Small intestine (tissue), 7 donors: Measurements from ENCODE around the gene CCT7. TPM values are rescaled to one million over a fixed set of nuclear protein-coding genes. Genes with fewer than 3 reads are reported as not detected.

ENCODE experiments used
- DNase-seq, 2 donors: peaks; one replicate each; pipeline versions ENCODE4 v3.0.0 to v3.0.0-alpha.2; 2013
- FAIRE-seq: peaks from 2 replicates; lab custom pipeline; 2012; peaks lifted over from hg19 to GRCh38; lab: Jason Lieb, UNC
- H3K27ac ChIP-seq, 3 donors: one replicate each; pipeline ENCODE4 v1.5.1; 2013; ENCODE audit warnings: low read length in 2 of 3, mild to moderate bottlenecking in 2 of 3, control low read depth in 1 of 3, inconsistent platforms in 1 of 3, low read depth in 1 of 3, moderate library complexity in 1 of 3
- H3K27me3 ChIP-seq, 3 donors: one replicate each; pipeline ENCODE4 v1.6.1; 2013; ENCODE audit warnings: low read length in 3 of 3, inconsistent platforms in 1 of 3; ENCODE audit not compliant: control insufficient read depth in 3 of 3, insufficient read depth in 3 of 3
- H3K36me3 ChIP-seq, 3 donors: one replicate each; pipeline ENCODE4 v1.6.1; 2013; ENCODE audit warnings: low read length in 3 of 3, inconsistent platforms in 1 of 3, low read depth in 1 of 3, mild to moderate bottlenecking in 1 of 3, moderate library complexity in 1 of 3; ENCODE audit not compliant: control insufficient read depth in 3 of 3, insufficient read depth in 2 of 3
- H3K4me1 ChIP-seq, 3 donors: one replicate each; pipeline ENCODE4 v1.6.1; 2013; ENCODE audit warnings: low read length in 2 of 3, inconsistent platforms in 1 of 3, low read depth in 1 of 3, mild to moderate bottlenecking in 1 of 3, moderate library complexity in 1 of 3; ENCODE audit not compliant: control insufficient read depth in 3 of 3, insufficient read depth in 2 of 3
- H3K4me3 ChIP-seq, 3 donors: one replicate each; pipeline ENCODE4 v1.5.1; 2013; ENCODE audit warnings: low read length in 3 of 3, control low read depth in 1 of 3, inconsistent platforms in 1 of 3, low read depth in 1 of 3, mild to moderate bottlenecking in 1 of 3, moderate library complexity in 1 of 3
- H3K9me3 ChIP-seq, 2 donors: one replicate each; pipeline ENCODE4 v1.6.1; 2013; ENCODE audit warnings: low read depth in 1 of 2, low read length in 1 of 2; ENCODE audit not compliant: control insufficient read depth in 2 of 2, insufficient read depth in 1 of 2
- WGBS, 3 donors: extraction: QIAGEN DNeasy Blood & Tissue Kit; methylation state at CpG; one replicate each; pipeline ENCODE4 v1.1.7; 2013; 5-methylcytosine and 5-hydroxymethylcytosine counted together
- polyA plus RNA-seq, 4 donors: library from polyadenylated mRNA; stranded (reverse) in 3 of 4; unstranded in 1 of 4; fragments of 200-250 nt in 3 of 4; fragments of 120-200 nt in 1 of 4; gene quantifications; one replicate each; pipeline versions ENCODE4 v1.2.1 to v1.2.3, GENCODE V29; 2013
- donor health status: healthy with polysubstance abuse.
- donor health status: control.
- donor health status: control.
- donor health status: Bipolar disorder and iron deficiency.
- donor health status: healthy.

Gene CCT7
- polyA plus RNA-seq, 4 donors: 120 to 196 (median 143) TPM

DNA sequence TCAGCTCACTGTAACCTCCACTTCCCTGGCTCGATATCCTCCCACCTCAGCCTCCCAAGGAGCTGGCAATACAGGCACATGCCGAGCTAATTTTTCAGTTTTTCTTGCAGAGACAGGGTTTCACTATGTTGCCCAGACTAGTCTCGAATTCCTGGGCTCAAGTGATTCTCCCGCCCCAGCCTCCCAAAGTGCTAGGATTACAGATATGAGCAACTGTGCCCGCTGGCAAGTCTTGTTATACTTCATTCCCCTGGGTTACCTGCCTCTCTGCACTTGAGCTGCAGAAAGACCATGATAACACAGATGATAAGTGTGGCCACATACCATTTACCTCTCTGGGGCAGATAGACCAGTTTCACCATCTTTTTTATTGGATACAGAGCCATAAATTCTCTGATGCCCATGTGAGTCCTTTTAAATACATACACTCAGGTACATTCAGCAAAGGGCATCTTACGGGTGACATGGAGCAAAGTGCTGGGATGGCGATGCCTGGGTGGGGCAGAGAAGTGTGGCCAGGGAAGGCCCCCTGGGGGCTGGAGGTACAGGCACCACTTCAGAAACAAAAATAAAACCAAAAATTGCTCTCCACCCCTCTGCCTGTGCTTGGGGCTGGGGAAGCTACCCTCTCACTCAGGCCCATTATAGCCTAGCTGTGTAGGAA is 20.4 kb downstream of the CCT7 start:
- DNase-seq (no peak), FAIRE-seq (no peak)
- Histone ChIP-seq H3K4me3 (no peak overlapping the region), H3K4me1 (no peaks in the 10 kb centered on the region), H3K36me3 (peaks cover 10 to 64% (median 16%) of the 10 kb centered on the region in 3 donors), H3K27me3 (no peaks in the 10 kb centered on the region), H3K27ac (no peak overlapping the region), H3K9me3 (no peaks in the 10 kb centered on the region)
- 93 to 96% (median 93%) methylated on average over 7 of the region's 7 CpGs for WGBS, 3 donors

DNA sequence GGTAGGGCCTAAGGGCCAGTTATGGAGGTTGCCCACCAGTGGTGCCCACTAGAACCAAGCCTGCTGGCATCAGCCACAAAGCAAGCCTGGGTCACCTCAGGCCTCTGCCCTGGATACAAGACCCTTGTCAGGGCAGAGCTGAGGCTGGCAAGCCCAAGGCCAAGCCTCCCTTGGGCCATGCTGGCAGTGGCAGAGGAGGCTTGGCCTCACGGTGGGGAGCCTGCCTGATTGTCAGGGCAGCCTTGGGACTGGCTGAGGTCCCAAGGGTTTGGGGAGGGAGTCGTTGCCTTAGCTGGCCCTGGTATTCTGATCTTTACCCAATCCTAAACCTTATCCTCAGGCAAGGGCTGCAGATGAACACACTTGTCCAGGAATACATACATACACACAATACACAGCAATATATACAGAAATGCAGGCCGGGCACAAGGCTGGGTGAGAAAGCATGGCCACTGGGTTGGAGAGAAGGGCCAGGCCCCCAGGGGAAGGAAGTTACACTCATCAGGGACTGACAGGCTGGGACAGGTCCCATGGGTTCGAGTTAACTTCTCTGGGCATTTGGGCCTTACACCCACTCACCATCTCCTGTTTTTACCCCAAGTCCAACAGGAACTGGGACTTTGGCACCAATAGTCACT is 21.0 kb downstream of the CCT7 start:
- Histone ChIP-seq H3K27ac (no peak overlapping the region), H3K27me3 (no peaks in the 10 kb centered on the region), H3K36me3 (peaks cover 10 to 61% (median 16%) of the 10 kb centered on the region in 3 donors), H3K9me3 (no peaks in the 10 kb centered on the region), H3K4me3 (no peak overlapping the region), H3K4me1 (no peaks in the 10 kb centered on the region)
- no peak for FAIRE-seq
- no peak for DNase-seq
- WGBS, 3 donors: 62 to 65% (median 65%) methylated on average over 4 of the region's 4 CpGs

DNA sequence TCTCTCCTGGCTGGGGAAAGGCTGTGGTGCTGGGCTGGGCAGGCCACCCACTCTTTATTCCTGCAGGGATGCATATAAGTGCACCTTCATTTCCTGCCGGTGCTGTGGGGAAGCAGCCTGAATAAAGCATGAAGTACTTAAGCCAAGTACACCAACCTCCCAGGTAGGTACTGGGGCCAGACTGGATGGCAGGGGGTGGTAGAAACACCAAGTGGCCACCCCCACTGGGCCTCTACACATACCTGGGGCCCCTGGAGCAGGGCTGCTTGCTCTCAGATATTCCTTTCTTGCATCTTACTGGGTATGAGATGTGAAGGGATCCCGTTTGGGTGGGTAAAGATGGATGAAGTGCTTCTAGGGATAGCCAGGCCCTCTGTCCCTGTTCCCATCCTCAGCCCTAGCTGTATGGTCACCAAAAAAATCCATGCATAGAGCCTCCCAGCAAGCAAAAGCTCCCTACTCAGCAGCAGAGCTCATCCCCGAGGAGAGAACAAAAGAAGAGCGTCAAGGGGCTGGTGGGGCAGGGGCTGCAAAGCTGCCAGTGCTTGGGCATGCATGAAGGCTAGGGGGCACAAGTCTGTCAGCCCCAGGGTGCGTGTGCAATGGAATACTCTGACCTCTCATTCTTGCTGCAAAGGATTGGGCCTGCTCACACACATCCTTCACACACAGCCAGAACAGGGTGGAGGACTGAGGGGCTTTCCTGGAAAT is 22.0 kb downstream of the CCT7 start:
- no peaks in the 10 kb centered on the region for H3K9me3 ChIP-seq
- H3K4me1 ChIP-seq: no peaks in the 10 kb centered on the region
- H3K27ac ChIP-seq: no peak overlapping the region
- no peak overlapping the region for H3K4me3 ChIP-seq
- no peak for FAIRE-seq
- WGBS, 3 donors: 69 to 79% (median 75%) methylated on average over 5 of the region's 5 CpGs
- no peak for DNase-seq
- peaks cover 5 to 52% (median 9%) of the 10 kb centered on the region in 3 donors for H3K36me3 ChIP-seq
- no peaks in the 10 kb centered on the region for H3K27me3 ChIP-seq

- FAIRE-seq (no peak), DNase-seq (no peak)
- Histone ChIP-seq H3K27me3 (no peaks in the 10 kb centered on the region), H3K27ac (no peak overlapping the region), H3K9me3 (no peaks in the 10 kb centered on the region), H3K36me3 (peaks cover 3 to 47% (median 6%) of the 10 kb centered on the region in 3 donors), H3K4me1 (no peaks in the 10 kb centered on the region), H3K4me3 (no peak overlapping the region)
- 60 to 83% (median 71%) methylated on average over 1 of the region's 1 CpG for WGBS, 3 donors
Measured at GRCh38 chr2:73256618-73256922, 22.5 kb downstream of the CCT7 start.

GRCh38 chr2:73257021-73257420 is 22.9 kb downstream of the CCT7 start:
- no peaks in the 10 kb centered on the region for H3K9me3 ChIP-seq
- FAIRE-seq (no peak), DNase-seq (no peak)
- H3K4me3 ChIP-seq: no peak overlapping the region
- no peaks in the 10 kb centered on the region for H3K27me3 ChIP-seq
- WGBS, 3 donors: 88 to 97% (median 97%) methylated on average over 2 of the region's 2 CpGs
- H3K4me1 ChIP-seq: no peaks in the 10 kb centered on the region
- H3K27ac ChIP-seq: no peak overlapping the region
- H3K36me3 ChIP-seq: peaks cover 3 to 43% (median 6%) of the 10 kb centered on the region in 3 donors

DNA sequence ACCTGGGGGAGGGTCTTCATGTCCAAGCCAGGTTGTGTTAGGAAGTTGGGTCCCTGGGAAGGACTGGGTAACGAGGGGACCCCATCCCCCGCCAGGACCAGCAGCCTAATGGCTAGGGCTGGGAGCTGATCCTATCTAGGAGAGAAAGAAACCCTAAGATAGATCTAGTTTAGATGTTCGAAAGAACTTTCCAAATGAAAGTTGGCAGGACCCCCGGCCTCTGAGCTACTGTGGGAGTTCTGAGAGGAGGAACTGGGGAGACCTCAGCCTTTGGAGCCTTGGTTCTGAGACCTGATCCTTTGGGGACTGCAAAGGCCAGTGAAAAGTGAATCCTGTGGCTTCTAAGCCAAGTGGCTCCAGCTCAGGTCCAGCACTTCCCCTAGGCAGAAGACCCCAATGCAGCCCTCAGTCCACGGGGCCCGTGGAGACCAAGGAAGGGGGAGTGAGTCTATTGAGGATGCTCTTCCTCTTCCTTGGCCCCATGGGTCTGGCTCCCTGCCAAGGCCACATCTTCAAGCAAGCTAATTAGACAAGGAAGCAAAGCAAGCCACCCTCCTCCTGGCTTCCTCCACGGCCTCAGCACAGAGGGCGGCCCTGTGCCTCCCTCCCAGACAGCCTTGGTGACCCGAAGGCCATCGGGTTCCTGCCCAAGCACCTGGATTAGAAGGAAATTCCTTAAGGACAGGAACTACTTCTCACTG is 23.5 kb downstream of the CCT7 start:
- WGBS, 3 donors: 47 to 55% (median 50%) methylated on average over 10 of the region's 10 CpGs
- FAIRE-seq (no peak), DNase-seq (peak in 1 of 2 donors; percentile 9)

GRCh38 chr2:73258186-73258912 is 24.2 kb downstream of the CCT7 start:
- H3K27ac ChIP-seq: no peak overlapping the region
- no peak overlapping the region for H3K4me3 ChIP-seq
- DNase-seq (no peak), FAIRE-seq (no peak)
- no peaks in the 10 kb centered on the region for H3K27me3 ChIP-seq
- WGBS, 3 donors: 88 to 93% (median 89%) methylated on average over 8 of the region's 8 CpGs
- peaks cover 0 to 35% (median under 1%) of the 10 kb centered on the region in 3 donors for H3K36me3 ChIP-seq
- no peaks in the 10 kb centered on the region for H3K4me1 ChIP-seq
- no peaks in the 10 kb centered on the region for H3K9me3 ChIP-seq

More for the DNA sequence above, 23.5 kb downstream of the CCT7 start:
- H3K27ac ChIP-seq: no peak overlapping the region
- H3K27me3 ChIP-seq: no peaks in the 10 kb centered on the region
- H3K9me3 ChIP-seq: no peaks in the 10 kb centered on the region
- H3K4me3 ChIP-seq: no peak overlapping the region
- H3K4me1 ChIP-seq: no peaks in the 10 kb centered on the region
- peaks cover 2 to 38% (median 3%) of the 10 kb centered on the region in 3 donors for H3K36me3 ChIP-seq

DNA sequence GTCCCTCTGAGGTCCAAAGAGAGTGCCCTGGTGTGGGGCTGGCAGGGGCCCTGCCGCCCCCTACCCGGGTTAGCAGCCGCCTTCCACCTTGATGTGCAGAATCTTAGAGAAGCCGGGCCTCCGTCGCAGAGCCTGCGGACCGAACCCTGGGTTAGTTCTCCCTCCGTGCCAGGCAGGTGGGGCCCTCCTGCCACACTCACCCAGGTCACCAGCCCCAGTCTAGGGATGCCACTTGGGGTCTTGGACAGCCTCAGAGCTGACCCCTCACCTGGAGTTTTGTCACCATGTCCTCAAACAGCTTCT is 24.8 kb downstream of the CCT7 start:
- Histone ChIP-seq H3K27me3 (no peaks in the 10 kb centered on the region), H3K4me1 (no peaks in the 10 kb centered on the region), H3K9me3 (no peaks in the 10 kb centered on the region), H3K4me3 (no peak overlapping the region), H3K27ac (no peak overlapping the region), H3K36me3 (peaks cover 0 to 34% (median 0%) of the 10 kb centered on the region in 3 donors)
- no peak for FAIRE-seq
- no peak for DNase-seq
- 95 to 96% (median 96%) methylated on average over 9 of the region's 9 CpGs for WGBS, 3 donors
